ENCODE results near the gene PLEKHA5. TPM values are rescaled to one million over a fixed set of nuclear protein-coding genes. Genes with fewer than 3 reads are reported as not detected.
"Not testable (repeated sequence)": the region's sequence is repeated elsewhere in the genome, so short reads cannot be mapped to it uniquely, and the experiment has no call there.

Gene PLEKHA5
- total RNA-seq, 1 experiment from 2014 or later = 10.8 TPM

DNA sequence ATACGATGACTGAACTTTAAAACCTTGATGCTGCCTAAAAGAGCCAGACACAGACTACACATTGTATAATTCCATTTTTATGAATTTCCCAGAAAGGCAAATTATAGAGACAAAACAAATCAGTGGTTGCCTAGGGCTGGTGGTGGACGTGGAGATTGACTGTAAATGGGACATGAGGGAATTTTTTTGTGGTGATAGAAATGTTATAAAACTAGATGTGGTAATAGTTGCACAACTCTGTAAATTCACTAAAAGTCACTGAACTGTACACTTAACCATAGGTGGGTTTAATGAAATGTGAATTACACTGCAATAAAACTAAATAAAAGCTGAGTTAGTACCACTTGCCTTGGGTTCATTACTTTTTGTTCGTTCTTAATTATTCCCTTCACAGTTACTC, 72.1 kb downstream of the PLEKHA5 start:
- DNase-seq (ENCODE audit: low spot score) = no peak

DNA sequence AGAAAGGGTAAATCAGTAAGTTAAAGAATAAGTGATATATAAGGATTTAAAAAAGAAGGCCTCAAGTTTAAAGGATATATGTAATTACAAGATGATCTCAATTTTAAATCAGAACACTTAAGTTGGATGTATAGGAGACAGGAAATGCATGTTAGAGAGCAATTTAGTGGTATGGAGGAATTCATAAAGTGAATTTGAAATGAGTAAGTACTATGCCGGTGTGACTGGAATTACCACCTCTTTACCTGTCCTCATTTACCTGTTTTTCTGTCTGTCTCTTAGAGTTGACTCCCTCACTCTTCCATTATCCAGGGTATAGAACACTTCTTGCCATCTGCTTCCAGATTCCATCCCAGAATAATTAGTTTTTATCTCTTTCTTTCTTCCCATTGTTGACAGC, 73.5 kb downstream of the PLEKHA5 start:
- no peak for DNase-seq (ENCODE audit: low spot score)

DNA sequence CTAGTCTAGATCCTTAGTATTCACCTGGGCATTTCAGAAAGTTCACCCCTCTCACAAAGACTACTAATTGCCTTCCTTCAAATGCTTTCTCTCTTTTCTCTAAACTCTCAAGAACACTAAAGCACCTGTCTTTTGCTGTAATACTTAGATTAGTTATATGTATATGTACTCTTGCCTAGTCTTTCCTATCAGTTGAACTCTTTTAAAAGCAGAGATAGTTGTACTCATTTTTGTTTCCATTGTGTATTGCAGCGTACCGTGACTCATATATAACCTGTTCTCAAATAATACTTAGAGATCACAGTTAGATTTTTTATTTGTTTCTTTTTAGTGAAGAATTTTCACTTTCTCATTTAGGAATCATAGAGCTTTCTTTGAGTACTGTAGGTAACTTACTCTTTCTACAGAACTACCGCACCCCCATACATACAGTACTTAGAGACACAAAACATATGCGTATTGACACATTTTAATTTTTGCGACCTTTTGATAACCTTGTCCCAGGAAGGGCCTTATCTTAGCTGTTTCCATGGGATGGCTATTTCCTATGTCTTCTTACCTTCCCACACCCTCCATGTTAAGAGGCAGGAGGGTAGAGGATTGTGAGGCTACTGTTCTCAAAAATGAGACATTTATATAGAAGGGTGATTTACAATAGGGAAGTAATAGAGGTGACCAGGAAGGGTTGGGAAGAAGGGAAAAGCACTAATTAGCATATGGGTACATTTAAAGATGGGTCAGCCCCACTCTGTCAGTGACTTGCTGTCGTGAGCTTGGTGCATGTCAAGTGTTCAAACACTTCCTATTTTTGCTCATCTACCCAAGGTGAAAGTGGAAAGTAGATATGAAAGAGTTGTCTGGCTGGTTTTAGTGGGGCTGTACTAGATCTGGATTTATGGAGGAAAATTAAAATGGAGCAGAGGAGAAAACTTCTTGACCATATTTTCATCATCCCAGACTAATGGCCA, 74.3 kb downstream of the PLEKHA5 start:
- DNase-seq (ENCODE audit: low spot score) = no peak

DNA sequence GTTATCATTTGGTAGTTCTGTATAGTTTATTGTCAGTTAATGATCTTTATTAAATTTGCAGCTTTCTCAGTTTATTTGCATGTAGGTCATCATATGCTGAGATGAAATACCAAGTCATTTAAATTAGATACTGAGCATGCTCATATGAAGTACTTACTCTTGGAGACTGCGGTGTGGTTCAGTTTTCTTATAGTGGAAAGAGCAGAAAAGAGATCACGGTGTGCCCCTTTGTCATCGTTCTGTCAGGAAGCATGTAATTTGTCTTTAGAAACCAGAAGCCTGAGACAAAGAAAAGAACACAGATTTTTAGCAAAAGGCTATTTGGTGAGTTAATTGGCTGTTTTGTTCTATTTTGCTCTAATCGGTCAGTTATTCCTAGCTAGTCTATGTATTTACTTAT, 75.6 kb downstream of the PLEKHA5 start:
- DNase-seq (ENCODE audit: low spot score) = no peak

DNA sequence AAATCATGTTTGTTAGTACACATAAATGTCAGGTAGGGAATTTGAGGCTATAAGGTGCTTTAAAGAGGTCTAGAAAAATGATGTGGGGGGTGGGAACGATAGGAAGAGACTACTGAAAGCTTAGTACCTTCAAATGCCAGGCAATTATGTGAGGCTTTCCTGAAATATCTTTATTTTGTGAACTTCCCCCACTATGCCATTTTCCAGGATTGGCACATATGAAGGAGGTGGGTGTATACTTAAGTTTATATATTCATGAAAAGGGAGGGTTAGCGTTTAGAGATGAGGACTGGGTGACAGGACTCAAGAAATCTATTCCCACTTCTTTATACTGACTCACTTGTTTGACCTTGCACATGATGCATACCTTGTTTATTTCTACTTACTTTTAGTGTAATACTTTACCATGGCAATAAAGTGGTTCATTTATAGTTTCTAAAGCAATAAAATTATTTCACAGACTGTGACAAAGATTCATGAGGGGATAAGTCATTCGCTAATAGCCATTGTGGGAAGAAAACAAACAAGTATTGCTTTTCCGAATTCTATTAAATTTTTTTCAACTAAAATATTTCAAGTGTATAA, 77.1 kb downstream of the PLEKHA5 start:
- no peak for DNase-seq (ENCODE audit: low spot score)

DNA sequence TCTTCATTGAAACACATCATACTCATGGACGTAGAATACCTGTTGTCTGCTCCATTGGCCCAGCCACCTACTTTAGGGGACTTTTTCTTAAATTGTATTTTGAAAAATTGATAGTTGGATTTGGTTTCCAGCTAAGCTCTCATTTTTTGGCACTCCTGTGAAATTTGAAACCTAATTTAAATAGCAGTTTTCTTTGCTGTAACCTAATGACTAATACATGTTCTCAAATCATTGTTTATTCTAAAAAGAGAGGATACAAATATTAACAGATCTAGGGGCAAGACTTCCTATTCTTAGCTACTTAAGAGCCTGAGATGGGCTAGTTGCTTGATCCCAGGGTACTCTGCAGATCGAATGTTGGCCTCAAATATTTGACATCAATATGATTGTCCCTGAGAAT, 78.9 kb downstream of the PLEKHA5 start:
- no peak for DNase-seq (ENCODE audit: low spot score)

DNA sequence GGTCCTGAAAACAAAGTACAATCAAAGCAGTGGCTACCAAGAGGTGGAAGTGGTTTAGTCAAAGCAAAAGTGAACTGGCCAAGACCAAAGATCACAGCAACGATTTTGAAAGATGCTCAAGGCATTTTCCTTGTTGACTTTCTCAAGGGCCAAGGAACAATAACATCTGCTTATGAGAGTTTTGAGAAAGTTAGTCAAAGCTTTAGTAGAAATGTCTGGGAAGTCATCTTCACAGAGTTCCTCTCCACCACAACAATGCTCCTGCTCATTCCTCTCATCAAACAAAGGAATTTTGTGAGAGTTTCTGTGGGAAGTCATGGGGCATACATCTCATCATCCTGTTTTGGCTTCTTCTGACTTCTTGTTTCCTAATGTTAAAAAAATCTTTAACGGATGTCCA, 80.1 kb downstream of the PLEKHA5 start:
- no peak for DNase-seq (ENCODE audit: low spot score)

DNA sequence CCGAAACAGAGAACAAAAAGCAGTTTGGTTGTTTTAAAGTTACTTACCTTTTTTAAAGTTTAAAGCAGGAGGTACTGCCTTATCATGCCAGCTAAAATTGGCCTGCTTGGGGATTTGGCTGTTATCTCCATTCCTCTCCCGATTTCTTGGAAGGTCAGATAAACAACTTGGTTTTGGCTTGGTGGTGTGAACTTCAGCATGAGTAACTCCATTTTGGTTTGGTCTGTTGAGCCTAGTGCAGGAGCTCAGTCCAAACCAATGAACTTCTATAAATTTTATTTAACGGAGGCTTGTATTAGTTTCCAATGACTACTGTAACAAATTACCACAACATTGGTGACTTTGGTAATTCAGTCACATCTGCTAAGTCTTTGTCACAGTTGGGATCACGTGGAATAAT, 82.3 kb downstream of the PLEKHA5 start:
- DNase-seq (ENCODE audit: low spot score) = no peak

DNA sequence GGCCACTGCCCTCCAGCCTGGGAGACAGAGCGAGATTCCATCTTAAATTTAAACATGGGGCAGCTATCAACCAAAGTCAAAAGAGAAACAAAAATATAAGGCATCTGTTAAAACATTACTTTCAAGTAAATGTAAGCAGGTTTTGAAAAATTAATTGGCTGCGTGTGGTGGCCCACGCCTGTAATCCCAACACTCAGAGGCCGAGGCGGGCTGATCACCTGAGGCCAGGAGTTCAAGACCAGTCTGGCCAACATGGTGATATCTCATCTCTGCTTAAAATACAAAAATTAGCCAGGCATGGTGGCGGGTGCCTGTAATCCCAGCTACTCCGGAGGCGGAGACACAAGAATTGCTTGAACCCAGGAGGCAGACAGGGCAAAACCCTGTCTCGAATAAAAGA, 82.7 kb downstream of the PLEKHA5 start:
- DNase-seq (ENCODE audit: low spot score) = no peak

DNA sequence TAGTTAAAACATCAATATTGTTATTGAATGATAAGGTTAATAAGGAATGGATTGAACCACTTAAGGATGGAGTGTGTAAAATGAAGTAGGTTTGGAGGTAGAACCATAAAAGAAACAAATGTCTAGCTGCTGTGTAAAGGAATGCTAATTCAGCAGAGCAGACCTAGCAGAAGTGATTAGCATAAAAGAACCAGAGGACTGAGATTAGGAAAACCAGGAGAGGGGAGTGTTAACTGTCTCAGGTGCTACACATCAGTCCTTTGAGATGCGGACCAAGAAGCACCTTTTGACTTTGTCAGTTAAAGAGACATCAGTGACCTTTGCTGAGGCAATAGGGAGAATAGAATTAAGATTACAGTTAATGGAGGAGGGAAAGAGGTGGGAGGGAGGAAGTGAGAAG, 84.5 kb downstream of the PLEKHA5 start:
- no peak for DNase-seq (ENCODE audit: low spot score)

DNA sequence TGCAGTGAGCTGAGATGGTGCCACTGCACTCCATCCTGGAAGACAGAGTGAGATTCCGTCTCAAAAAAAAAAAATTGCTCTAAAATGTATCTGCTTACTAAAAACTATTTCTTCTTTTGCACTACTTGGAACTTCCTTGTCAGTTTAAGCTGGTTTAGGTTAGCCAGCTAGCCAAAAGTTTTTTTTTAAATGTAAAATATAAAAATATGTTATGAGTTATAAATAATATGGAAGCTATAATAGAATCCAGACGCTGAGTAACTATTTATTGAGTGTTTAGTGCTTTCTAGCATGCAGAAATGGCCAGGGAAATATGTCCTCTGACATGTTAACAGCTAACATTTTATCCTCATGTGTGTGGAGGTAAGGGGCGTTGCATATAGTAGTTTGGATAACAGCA, 85.6 kb downstream of the PLEKHA5 start:
- no peak for DNase-seq (ENCODE audit: low spot score)

DNA sequence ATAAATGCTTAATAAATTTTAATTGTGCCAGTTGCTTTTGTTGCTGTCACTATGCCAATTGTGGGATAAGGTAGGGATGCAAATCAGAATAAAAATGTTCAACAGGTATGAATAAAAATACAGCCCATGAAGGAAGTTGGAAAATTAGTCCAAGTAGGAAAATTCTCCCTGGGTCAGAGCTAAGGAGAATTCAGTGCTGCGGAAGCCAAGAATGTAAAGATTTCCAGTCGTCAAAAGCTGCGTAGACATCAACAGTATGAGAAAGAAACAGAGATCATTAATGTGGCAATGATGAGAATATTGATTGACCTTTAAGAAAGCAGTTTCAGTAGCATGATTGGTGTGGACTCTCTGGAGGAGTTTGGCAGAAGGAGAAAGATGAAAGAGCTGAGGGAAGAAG, 87.9 kb downstream of the PLEKHA5 start:
- no peak for DNase-seq (ENCODE audit: low spot score)

DNA sequence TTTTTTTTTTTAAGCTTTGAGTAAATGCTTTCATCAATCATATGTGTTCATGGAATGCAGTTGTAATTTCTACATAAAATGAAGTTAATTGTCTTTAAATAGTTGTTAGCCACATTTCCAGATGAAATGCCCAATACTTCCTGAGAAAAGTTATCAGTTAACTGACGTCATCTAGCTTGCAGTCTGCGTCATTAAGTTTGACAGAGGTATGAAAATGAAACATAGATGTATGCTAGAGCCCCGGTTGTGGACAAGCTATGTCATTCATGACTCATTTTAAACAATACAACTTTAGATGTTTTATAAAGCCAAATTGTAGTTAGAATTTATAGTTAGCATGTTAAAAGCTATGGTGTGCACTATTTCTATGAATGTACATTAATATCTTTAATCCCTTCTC, 90.7 kb downstream of the PLEKHA5 start:
- DNase-seq (ENCODE audit: low spot score) = peak; percentile 41

DNA sequence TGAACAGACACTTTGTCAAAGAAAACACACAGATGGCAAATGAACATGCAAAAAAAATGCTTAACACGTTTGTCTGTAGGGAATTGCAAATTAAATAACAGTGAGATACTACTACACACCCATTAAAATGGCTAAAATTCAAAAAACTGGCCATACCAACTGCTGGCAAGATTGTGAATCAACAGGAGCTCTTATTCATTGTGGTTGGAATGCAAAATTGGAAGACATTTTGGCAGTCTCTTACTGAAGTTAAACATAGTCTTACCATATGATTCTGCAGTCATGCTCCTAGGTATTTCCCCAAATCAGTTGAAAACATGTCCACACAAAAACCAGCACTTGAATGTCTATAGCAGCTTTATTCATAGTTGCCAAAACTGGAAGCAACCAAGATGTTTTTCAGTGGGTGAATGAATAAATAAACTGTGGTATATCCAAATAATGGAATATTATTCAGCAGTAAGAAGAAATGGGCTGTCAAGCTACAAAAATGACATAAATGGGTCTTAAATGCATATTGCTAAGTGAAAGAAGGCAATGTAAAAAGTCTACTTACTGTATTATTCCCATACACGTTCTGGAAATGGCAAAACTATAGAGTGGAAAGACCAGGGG, 91.4 kb downstream of the PLEKHA5 start:
- peak; percentile 30 for DNase-seq (ENCODE audit: low spot score)

DNA sequence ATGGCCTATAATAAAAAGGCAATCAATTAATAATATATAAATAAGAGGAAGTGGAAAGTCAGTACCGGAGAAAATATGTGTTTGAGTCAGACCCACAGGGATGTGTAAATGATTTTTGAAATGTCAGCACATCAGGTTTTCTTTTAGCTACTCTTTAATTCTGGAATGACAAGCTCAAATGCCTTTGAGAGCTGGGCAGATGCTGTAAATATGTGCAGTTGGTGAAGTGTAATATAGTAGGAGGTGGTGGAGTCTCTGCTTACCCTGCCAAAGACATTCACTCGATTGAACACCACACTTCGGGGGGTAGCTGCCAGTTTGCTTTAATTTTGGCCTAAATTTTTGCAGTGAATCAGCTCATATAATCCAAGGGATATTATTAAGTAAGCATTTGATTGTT, 93.0 kb downstream of the PLEKHA5 start:
- no peak for DNase-seq (ENCODE audit: low spot score)

DNA sequence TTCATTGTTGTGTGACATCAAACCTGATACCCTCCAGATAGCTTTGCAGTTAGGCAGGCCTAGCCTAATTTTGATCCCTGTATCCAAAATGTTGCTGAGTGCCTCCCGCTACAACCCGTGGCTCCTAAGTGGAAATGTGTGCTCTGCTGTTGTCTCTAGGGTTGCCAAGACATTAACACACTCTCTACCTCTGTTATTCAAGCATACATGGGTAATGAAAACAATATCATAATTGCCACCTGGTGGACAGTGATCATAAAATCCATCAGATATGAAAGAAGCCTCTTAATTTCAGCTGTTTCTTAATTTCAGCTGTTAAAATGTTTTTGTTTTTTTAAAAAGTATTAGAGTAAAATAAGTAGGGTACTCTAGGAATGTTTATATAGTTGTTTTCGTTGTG, 93.5 kb downstream of the PLEKHA5 start:
- DNase-seq (ENCODE audit: low spot score) = no peak

DNA sequence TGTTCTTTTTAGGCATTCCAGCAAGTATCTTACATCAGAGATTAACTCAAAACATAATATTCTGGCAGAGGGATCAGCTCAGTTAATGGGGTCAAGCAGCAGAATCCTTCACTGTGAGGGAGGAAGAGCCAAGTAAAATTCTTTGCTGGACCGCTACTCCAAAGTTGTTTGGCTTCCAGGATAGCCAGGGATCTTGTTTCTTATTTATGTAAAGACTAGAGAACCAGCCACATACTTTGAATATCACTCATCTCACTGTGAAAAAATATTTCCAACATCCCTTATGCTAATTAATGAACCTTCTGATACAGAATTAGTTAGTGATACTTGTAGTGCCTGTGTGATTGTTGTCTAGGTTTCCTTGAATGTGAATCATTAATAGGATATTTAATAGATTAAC, 94.2 kb downstream of the PLEKHA5 start:
- DNase-seq (ENCODE audit: low spot score) = no peak

DNA sequence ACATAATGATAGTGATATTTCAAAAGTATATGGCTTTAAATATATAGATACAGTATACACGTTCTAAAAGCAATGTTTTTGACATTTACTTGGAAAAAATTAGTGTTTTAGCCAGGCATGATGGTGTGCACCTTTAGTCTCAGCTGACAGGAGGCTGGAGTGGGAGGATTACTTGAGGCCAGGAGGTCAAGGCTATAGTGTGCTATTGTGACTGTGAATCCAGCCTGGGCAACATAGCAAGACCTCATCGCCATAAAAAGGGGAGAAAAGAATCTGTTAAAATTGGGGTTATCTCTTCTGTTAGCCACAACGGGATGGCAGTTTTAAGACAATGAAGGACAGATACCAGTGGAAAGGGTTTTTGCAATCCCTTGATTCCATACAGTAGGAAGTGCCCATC, 95.2 kb downstream of the PLEKHA5 start:
- no peak for DNase-seq (ENCODE audit: low spot score)

DNA sequence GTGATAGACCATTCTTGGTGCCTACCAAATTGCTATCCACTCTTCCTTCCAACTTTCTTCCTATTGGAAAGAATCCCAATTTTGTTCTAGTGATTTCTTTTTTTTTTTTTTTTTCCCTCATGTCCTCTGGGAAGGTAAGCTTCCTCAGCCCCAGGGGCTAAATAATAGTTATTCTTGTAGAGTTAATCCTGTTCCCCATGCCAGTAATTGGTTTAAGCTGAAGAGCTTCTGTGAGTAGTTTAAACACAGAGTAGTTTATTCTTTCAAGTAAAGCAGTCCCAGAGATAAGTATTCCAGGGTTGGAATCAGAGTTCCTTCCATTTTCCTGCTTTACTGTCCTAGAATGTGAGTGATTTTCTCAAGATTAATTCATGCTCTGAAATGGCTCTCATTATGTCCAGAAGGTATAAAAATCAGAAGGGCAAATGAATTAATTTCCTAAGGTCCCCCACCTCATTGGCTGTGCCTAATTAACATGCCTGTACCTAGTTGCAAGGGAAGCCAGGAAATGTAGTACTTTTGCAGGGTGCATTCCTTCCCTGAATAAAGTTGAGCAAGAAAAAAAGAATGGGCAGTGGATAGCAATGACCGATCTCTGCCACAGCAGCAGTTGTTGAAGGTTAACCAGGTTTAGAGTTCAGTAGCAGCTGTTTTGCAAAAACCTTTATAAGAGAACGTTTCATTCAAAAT, 97.8 kb downstream of the PLEKHA5 start:
- no peak for DNase-seq (ENCODE audit: low spot score)

DNA sequence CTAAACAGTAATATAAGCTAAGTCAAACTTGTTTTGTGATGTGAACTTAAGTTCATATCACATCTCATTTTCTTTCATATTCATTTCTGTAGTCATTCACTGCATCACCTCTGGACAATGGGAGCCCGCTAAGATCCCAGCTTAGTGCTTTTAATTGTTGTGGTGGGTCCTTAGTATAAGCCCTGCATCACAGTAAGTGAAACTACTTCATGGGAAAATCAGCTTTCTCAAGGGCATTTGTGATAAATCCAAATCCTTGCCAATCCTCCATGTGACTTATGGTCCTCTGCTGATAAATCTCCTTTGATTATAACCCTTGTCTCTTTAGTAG, 98.3 kb downstream of the PLEKHA5 start:
- DNase-seq (ENCODE audit: low spot score) = no peak

DNA sequence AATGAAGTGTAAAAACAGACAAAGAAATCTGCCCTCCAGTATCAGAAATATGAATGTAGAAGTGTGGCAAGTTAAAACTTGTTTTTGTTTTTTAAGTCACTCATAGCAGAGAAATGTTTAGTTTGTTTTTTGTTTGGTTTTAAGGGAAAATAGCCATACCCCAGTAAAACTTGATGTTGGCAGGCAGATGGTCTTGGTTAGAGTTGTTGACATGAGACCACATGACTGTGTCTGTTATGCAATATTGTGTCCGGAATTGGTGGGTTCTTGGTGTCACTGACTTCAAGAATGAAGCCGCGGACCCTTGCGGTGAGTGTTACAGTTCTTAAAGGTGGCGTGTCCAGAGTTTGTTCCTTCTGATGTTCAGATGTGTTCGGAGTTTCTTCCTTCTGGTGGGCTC, 99.5 kb downstream of the PLEKHA5 start:
- DNase-seq (ENCODE audit: low spot score) = not testable (repeated sequence)

DNA sequence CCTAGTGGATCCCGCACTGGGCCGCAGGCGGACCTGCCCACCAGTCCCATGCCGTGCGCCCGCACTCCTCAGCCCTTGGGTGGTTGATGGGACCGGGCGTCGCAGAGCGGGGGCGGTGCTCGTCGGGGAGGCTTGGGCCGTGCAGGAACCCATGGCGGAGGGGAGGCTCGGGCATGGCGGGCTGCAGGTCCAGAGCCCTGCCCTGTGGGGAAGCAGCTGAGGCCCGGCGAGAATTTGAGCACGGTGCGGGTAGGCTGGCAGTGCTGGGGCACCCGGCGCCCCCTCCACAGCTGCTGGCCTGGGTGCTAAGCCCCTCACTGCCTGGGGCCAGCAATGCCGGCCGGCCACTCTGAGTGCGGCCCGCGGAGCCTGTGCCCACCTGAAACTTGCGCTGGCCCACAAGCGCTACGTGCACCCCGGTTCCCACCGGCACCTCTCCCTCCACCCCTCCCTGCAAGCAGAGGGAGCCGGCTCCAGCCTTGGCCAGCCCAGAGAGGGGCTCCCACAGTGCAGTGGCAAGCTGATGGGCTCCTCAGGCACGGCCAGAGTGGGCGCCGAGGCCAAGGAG, 100.8 kb downstream of the PLEKHA5 start:
- no peak for DNase-seq (ENCODE audit: low spot score)

Data from A172 (cell line).